H1 (cell line): ENCODE data around the gene GBE1. TPM values are rescaled to one million over a fixed set of nuclear protein-coding genes. Genes with fewer than 3 reads are reported as not detected.

Source experiments
- ATF2 ChIP-seq: IDR thresholded peaks from 2 replicates; pipeline ENCODE4 v1.6.1; 2012; ENCODE audit warnings: low read length, inconsistent platforms
- BACH1 ChIP-seq: IDR thresholded peaks from 2 replicates; pipeline ENCODE4 v1.6.1; 2012; ENCODE audit warnings: low read length, improper control_type of control experiment
- EGR1 ChIP-seq: IDR thresholded peaks from 2 replicates; pipeline ENCODE4 v1.6.1; 2011; ENCODE audit warnings: low read depth, low read length, borderline replicate concordance
- MAFK ChIP-seq: IDR thresholded peaks from 2 replicates; pipeline ENCODE4 v1.6.1; 2012; ENCODE audit warnings: low read depth, mild to moderate bottlenecking, improper control_type of control experiment, low read length
- polyA plus RNA-seq, 7 experiments: library from polyadenylated mRNA; depleted of rRNA in 3 of 7; stranded (reverse) in 5 of 7; unstranded in 2 of 7; fragments of >200 nt in 5 of 7; fragments of 200-250 nt in 2 of 7; gene quantifications; 1 replicate in 5 of 7; 2 replicates in 1 of 7; 4 replicates in 1 of 7; pipeline versions ENCODE4 v1.2.1 to v1.2.3, GENCODE V29; 2011 to 2013; ENCODE audit warnings: missing spikeins in 2 of 7, mixed read lengths in 2 of 7
- total RNA-seq: library from RNA; stranded (reverse); fragmentation: NEBNext Ultra II Directional; extraction: Animal tissue kit (Norgen Biotek cat#: 25700); gene quantifications from 2 replicates; pipeline ENCODE4 v1.2.1, GENCODE V29; 2021
- TF ChIP-seq, protein P1 (sequence below), 3 experiments: IDR thresholded peaks; 1 replicate in 2 of 3; 2 replicates in 1 of 3; pipeline versions ENCODE4 v1.5.1 to v1.6.1; 2011; ENCODE audit warnings: low read length in 3 of 3, mild to moderate bottlenecking in 3 of 3, inconsistent platforms in 2 of 3, low read depth in 1 of 3, moderate library complexity in 1 of 3; ENCODE audit not compliant: insufficient read depth in 1 of 3; ENCODE audit errors: control extremely low read depth in 1 of 3

Gene GBE1
- total and polyA plus RNA-seq, 2 of the 8 experiments (the other 6 are each of a cell fraction or from before 2014, with no cell fraction given) = 3.3 to 7.3 TPM

- TF ChIP-seq ATF2 (no peak), MAFK (no peak), BACH1 (no peak), EGR1 (no peak)
- TF ChIP-seq, protein P1, sequence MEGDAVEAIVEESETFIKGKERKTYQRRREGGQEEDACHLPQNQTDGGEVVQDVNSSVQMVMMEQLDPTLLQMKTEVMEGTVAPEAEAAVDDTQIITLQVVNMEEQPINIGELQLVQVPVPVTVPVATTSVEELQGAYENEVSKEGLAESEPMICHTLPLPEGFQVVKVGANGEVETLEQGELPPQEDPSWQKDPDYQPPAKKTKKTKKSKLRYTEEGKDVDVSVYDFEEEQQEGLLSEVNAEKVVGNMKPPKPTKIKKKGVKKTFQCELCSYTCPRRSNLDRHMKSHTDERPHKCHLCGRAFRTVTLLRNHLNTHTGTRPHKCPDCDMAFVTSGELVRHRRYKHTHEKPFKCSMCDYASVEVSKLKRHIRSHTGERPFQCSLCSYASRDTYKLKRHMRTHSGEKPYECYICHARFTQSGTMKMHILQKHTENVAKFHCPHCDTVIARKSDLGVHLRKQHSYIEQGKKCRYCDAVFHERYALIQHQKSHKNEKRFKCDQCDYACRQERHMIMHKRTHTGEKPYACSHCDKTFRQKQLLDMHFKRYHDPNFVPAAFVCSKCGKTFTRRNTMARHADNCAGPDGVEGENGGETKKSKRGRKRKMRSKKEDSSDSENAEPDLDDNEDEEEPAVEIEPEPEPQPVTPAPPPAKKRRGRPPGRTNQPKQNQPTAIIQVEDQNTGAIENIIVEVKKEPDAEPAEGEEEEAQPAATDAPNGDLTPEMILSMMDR (IDR thresholded peaks at IDR 0.05; ENCODE audit: control extremely low read depth in 1 of 3, insufficient read depth in 1 of 3, low read depth in 1 of 3, low read length in 3 of 3) = no peak
Measured at GRCh38 chr3:81764665-81765064, 3.2 kb upstream of the GBE1 start (continued).
